Activated CD4-positive, alpha-beta T cell treated with anti-CD3 and anti-CD28 coated beads, Interleukin-2, amount 10 ng/mL, durations not matched to agents 7 days and 5 days (primary cell): ENCODE measurements around the gene OR12D1. TPM values are rescaled to one million over a fixed set of nuclear protein-coding genes. Genes with fewer than 3 reads are reported as not detected.
"Not testable (repeated sequence)": the region's sequence is repeated elsewhere in the genome, so short reads cannot be mapped to it uniquely, and the experiment has no call there.

Source experiments
- CTCF ChIA-PET: fragments of 350-600 bp; sonication (Branson Sonifier 250); formaldehyde crosslinking; loops from one replicate; lab custom pipeline; 2021; ENCODE audit warnings: antibody characterized with exemption; lab: Charles Lee
- POLR2A ChIA-PET: fragments of 350-600 bp; sonication (Branson Sonifier 250); formaldehyde crosslinking; loops from one replicate; lab custom pipeline; 2021; ENCODE audit warnings: antibody characterized with exemption; lab: Charles Lee
- DNase-seq: peaks from one replicate; pipeline ENCODE4 v3.0.0-alpha.2; 2020
- H3K27ac Mint-ChIP-seq: one replicate; pipeline ENCODE4 v1.8.0; 2021; ENCODE audit warnings: mild to moderate bottlenecking, moderate library complexity, mixed read lengths
- H3K27me3 Mint-ChIP-seq: one replicate; pipeline ENCODE4 v1.8.0; 2021; ENCODE audit warnings: mixed read lengths
- H3K36me3 Mint-ChIP-seq: one replicate; pipeline ENCODE4 v1.8.0; 2021; ENCODE audit warnings: low read depth, mixed read lengths
- H3K4me1 Mint-ChIP-seq: one replicate; pipeline ENCODE4 v1.8.0; 2021; ENCODE audit warnings: mixed read lengths
- H3K4me3 Mint-ChIP-seq: one replicate; pipeline ENCODE4 v1.8.0; 2021; ENCODE audit warnings: mild to moderate bottlenecking, moderate library complexity, mixed read lengths
- H3K9me3 Mint-ChIP-seq: one replicate; pipeline ENCODE4 v1.8.0; 2021; ENCODE audit warnings: mixed read lengths
- total RNA-seq, 2 experiments: library from RNA; stranded (reverse); gene quantifications; one replicate each; pipeline ENCODE4 v1.2.3, GENCODE V29; 2021

OR12D1 gene
- total RNA-seq, 2 experiments from 2014 or later, result not detected

GRCh38 chr6:29439006-29439405, 24.3 kb downstream of the OR12D1 start, which contains the start of gene OR10C1:
Gene OR10C1 (plus strand): TSS chr6:29439306. CDS start chr6:29440016, 710 bp downstream.
- Mint-ChIP-seq H3K36me3 (no peaks in the 10 kb centered on the region), H3K27me3 (peaks cover 25% of the 10 kb centered on the region), H3K4me1 (no peaks in the 10 kb centered on the region), H3K27ac (no peak within 1 kb of the TSS), H3K9me3 (no peaks in the 10 kb centered on the region), H3K4me3 (no peak within 1 kb of the TSS)
- ChIA-PET POLR2A (no interaction called here), CTCF (no interaction called here)
- DNase-seq, result no peak

GRCh38 chr6:29442719-29443118, 28.0 kb downstream of the OR12D1 start:
- ChIA-PET CTCF (no interaction called here), POLR2A (no interaction called here)
- Mint-ChIP-seq H3K4me1 (no peaks in the 10 kb centered on the region), H3K27me3 (peaks cover 27% of the 10 kb centered on the region), H3K27ac (no peak overlapping the region), H3K36me3 (no peaks in the 10 kb centered on the region), H3K4me3 (no peak overlapping the region), H3K9me3 (no peaks in the 10 kb centered on the region)
- DNase-seq, result no peak

- H3K27ac Mint-ChIP-seq, POLR2A ChIA-PET, H3K9me3 Mint-ChIP-seq, H3K4me3 Mint-ChIP-seq, H3K36me3 Mint-ChIP-seq, H3K4me1 Mint-ChIP-seq, DNase-seq: not testable (repeated sequence)
- CTCF ChIA-PET, result interaction anchor here (0.6 kb wide), 1 partner anchor 44 kb away, joined by 3 read pairs; the partner anchor contains the start of gene MAS1L
- peaks cover 30% of the 10 kb centered on the region for H3K27me3 Mint-ChIP-seq
Observed at GRCh38 chr6:29444031-29444430, 29.3 kb downstream of the OR12D1 start.

DNA sequence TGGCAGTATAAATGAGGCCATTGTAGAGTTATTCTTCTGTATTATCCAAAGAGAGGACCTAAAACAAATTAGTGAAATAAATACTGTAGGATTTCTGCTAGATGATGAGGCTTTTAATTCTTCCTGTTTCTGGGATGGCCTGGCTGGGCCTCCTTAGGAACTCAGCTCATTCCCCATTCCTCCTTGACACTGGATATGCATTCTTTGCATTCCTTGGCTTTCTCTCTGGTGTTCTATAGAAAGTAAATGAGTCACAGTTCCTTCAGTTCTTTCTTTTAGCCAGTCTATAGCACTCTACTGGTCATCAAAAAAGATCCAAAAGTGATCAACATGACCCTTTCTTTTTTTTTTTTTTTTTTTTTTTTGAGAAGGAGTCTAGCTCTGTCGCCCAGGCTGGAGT, 32.9 kb downstream of the OR12D1 start:
- ChIA-PET POLR2A (no interaction called here), CTCF (interaction anchor here (0.6 kb wide), 1 partner anchor 437 kb away, joined by 3 read pairs; no protein-coding TSS in a partner anchor)
- no peaks in the 10 kb centered on the region for H3K36me3 Mint-ChIP-seq
- peaks cover 20% of the 10 kb centered on the region for H3K27me3 Mint-ChIP-seq
- DNase-seq, result no peak
- H3K9me3 Mint-ChIP-seq, result no peaks in the 10 kb centered on the region
- no peak overlapping the region for H3K4me3 Mint-ChIP-seq
- no peak overlapping the region for H3K27ac Mint-ChIP-seq
- no peaks in the 10 kb centered on the region for H3K4me1 Mint-ChIP-seq

DNA sequence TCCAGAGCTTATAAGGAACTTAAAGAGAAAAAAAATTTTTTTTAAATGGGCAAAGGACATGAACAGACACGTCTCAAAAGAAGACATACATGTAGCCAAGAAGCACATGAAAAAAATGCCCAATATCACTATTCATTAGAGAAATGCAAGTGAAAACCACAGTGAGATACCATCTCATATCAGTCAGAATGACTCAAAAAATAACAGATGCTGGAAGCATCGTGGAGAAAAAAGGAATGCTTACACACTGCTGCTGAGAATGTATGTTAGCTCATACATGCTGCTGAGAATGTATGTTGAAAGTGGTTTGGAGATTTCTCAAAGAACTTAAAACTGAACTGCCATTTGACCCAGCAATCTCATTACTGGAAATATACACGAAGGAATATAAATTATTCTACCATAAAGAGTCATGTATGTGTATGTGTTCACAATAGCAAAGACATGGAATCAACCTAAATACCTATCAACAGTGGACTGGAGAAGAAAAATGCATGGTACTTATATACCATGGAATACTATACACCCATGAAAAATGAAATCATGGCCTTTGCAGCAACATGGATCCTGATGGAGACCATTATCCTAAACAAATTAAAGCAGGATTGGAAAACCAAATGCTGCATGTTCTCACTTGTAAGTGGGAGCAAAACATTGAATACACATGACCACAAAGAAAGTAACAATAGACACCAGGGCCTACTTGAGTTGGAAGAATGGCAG, 36.9 kb downstream of the OR12D1 start:
- CTCF ChIA-PET, result no interaction called here
- no peak for DNase-seq
- Mint-ChIP-seq H3K9me3 (no peaks in the 10 kb centered on the region), H3K36me3 (no peaks in the 10 kb centered on the region), H3K27me3 (peaks cover 12% of the 10 kb centered on the region), H3K4me3 (no peak overlapping the region), H3K27ac (no peak overlapping the region), H3K4me1 (no peaks in the 10 kb centered on the region)
- POLR2A ChIA-PET, result no interaction called here

DNA sequence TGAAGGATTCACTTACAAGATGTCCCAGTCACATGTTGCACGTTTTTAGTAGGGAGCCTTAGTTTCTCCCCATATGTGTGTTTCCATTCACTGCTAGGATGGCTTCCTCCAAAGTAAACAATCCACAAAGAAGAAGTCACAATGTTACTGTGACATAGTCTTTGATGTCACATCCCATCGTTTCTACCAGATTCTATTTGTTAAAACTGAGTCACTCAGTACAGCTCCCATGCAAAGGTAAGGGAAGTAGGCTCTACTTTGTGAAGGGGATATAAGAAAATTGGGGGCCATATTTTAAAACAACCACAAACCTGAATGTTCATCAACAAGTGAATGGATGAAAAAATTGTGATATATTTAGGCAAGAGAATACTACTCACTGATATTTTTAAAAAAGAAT, 42.2 kb downstream of the OR12D1 start, which contains the start of the genes OR11A1 and OR2H1:
OR11A1 (minus strand) TSS at position 101 of the 400 bp plus-strand sequence. CDS start 29,430 bp downstream, outside the sequence.
OR2H1 (plus strand) TSS at position 185 of the 400 bp plus-strand sequence. CDS start 4,615 bp downstream, outside the sequence.
- Mint-ChIP-seq H3K36me3 (no peaks in the 10 kb centered on the region), H3K4me3 (no peak within 1 kb of the TSS), H3K4me1 (no peaks in the 10 kb centered on the region), H3K9me3 (no peaks in the 10 kb centered on the region), H3K27me3 (peaks cover 13% of the 10 kb centered on the region), H3K27ac (no peak within 1 kb of the TSS)
- no peak for DNase-seq
- CTCF ChIA-PET, result no interaction called here
- POLR2A ChIA-PET, result no interaction called here

DNA sequence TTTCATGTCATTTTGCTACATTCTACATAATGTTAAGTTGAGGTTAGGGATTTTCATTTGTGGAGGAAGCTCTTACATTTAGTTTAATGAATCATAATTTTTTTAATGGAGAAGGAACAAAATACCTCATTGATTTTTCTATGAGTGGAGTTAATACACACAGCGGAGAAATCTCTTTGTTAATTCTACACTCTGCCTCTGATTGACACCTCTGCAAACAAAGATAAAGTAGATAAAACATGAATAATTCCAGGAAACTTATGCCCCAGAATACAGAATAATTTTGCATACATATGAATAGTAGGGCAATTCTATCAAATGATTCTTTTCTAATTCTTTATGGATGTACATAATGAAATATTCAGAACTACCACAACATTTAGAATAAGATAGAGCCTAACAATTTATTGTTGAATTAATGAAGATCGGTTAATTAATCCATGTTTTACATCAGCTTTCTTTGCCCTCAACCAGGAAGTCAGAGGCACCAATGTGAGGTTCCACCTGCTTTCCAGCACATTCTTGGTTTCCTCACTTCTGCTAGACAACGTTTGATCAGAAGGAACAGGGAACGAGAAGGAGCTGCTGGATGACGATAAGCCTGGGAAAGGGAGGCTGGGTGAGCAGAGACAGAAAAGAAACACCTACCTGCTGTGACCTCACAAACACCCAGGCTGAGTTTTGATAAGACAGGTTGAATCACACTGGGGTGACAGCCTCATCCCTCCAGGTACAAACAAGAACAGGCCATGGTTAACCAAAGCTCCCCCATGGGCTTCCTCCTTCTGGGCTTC, 46.5 kb downstream of the OR12D1 start:
- H3K27ac Mint-ChIP-seq, result no peak overlapping the region

DNA sequence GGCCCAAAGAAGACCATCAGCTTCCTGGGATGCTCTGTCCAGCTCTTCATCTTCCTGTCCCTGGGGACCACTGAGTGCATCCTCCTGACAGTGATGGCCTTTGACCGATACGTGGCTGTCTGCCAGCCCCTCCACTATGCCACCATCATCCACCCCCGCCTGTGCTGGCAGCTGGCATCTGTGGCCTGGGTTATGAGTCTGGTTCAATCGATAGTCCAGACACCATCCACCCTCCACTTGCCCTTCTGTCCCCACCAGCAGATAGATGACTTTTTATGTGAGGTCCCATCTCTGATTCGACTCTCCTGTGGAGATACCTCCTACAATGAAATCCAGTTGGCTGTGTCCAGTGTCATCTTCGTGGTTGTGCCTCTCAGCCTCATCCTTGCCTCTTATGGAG, 47.3 kb downstream of the OR12D1 start:
- ChIA-PET POLR2A (no interaction called here), CTCF (no interaction called here)
- Mint-ChIP-seq H3K4me1 (no peaks in the 10 kb centered on the region), H3K36me3 (no peaks in the 10 kb centered on the region), H3K9me3 (no peaks in the 10 kb centered on the region), H3K27ac (no peak overlapping the region), H3K27me3 (peaks cover 8% of the 10 kb centered on the region), H3K4me3 (no peak overlapping the region)
- no peak for DNase-seq

More for the DNA sequence above, 46.5 kb downstream of the OR12D1 start:
- DNase-seq, result no peak
- ChIA-PET POLR2A (no interaction called here), CTCF (no interaction called here)
- no peaks in the 10 kb centered on the region for H3K36me3 Mint-ChIP-seq
- no peaks in the 10 kb centered on the region for H3K4me1 Mint-ChIP-seq
- no peaks in the 10 kb centered on the region for H3K9me3 Mint-ChIP-seq
- no peak overlapping the region for H3K4me3 Mint-ChIP-seq
- H3K27me3 Mint-ChIP-seq, result peaks cover 8% of the 10 kb centered on the region

- no peak overlapping the region for H3K27ac Mint-ChIP-seq
- H3K36me3 Mint-ChIP-seq, result no peaks in the 10 kb centered on the region
- no peaks in the 10 kb centered on the region for H3K4me1 Mint-ChIP-seq
- no peak overlapping the region for H3K4me3 Mint-ChIP-seq
- ChIA-PET POLR2A (no interaction called here), CTCF (no interaction called here)
- no peak for DNase-seq
- H3K9me3 Mint-ChIP-seq, result no peaks in the 10 kb centered on the region
- peaks cover 6% of the 10 kb centered on the region for H3K27me3 Mint-ChIP-seq
Observed at GRCh38 chr6:29465279-29465678, 50.6 kb downstream of the OR12D1 start.

DNA sequence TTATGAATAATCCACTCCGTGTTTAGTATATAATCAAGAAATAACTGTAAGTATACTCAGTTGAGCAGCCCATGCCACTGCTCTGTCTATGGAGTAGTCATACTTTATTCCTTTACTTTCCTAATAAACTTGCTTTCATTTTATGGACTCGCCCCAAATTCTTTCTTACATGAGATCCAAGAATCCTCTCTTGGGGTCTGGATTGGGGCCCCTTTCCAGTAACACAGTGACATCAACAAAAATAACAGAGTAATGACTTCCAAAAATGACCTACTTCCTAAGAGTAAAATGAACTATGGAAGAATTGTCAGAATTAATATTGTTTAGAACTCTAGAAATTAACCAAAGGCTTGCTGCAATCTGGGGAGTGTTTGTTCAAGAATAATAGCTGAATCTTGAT, 51.1 kb downstream of the OR12D1 start:
- CTCF ChIA-PET, result no interaction called here
- POLR2A ChIA-PET, result no interaction called here
- Mint-ChIP-seq H3K4me1 (no peaks in the 10 kb centered on the region), H3K36me3 (no peaks in the 10 kb centered on the region), H3K27me3 (peaks cover 6% of the 10 kb centered on the region), H3K9me3 (no peaks in the 10 kb centered on the region), H3K27ac (no peak overlapping the region), H3K4me3 (no peak overlapping the region)
- no peak for DNase-seq

DNA sequence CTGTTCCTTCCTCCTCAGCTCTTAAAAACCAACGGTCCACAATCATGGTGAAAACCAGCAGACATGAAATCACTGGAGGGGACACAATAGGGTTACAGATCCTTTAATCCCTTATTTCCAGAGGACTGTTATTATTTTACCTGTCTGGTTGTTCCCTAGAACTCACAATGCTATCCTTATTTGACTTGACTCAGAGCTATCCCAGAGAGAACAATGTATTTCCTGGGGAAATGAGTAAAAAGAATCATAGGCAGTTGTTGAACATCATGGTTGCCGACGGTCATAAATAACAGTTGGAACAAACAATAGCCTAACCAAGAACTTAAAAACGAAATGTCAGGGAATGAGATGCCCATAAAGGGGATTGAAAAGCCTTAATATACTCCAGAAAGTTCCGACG, 51.5 kb downstream of the OR12D1 start:
- H3K36me3 Mint-ChIP-seq, result no peaks in the 10 kb centered on the region
- ChIA-PET CTCF (interaction anchor here (0.6 kb wide), 1 partner anchor 1955 kb away, joined by 3 read pairs; no protein-coding TSS in a partner anchor), POLR2A (no interaction called here)
- no peak overlapping the region for H3K4me3 Mint-ChIP-seq
- H3K27me3 Mint-ChIP-seq, result peaks cover 6% of the 10 kb centered on the region
- no peaks in the 10 kb centered on the region for H3K4me1 Mint-ChIP-seq
- no peaks in the 10 kb centered on the region for H3K9me3 Mint-ChIP-seq
- DNase-seq, result no peak
- no peak overlapping the region for H3K27ac Mint-ChIP-seq
